GM20431 (cell line): ENCODE data around the gene S100A8.
"Not testable (repeated sequence)": the region's sequence is repeated elsewhere in the genome, so short reads cannot be mapped to it uniquely, and the experiment has no call there.

Source experiments
- in situ Hi-C: fragments of 300-500 bp; cut with MseI, MboI; formaldehyde crosslinking; loops from one replicate; pipeline ENCODE4 v1.15.0; 2020; ENCODE audit warnings: low sequenced_read_pairs; ENCODE audit not compliant: unreplicated experiment

The S100A8 gene

DNA sequence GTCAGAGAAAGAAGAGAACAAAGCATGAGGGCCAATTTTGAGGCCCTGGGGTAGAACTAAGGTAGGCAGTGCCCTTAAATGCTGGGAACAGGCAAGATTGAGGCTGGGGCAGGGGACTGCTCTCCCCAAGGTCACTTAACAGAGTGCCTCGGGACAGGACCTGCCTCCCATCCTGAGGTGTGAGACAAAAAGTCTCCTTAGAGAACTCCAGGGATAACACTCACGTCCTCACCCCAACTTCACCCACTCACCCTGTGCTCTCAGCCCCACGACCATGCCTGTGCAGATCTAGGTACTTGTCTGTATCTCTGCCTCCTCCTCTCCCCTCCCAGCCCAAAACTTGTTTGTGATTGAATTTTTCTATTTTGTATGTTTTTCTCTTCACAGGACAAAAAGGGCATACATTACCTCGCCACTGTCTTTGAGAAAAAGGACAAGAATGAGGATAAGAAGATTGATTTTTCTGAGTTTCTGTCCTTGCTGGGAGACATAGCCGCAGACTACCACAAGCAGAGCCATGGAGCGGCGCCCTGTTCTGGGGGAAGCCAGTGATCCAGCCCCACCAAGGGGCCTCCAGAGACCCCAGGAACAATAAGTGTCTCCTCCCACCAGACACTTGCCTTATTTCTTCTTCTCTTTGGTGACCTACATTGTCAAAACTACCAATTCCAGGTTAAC is 28.0 kb upstream of the S100A8 start:
- in situ Hi-C loops = not testable (repeated sequence)

DNA sequence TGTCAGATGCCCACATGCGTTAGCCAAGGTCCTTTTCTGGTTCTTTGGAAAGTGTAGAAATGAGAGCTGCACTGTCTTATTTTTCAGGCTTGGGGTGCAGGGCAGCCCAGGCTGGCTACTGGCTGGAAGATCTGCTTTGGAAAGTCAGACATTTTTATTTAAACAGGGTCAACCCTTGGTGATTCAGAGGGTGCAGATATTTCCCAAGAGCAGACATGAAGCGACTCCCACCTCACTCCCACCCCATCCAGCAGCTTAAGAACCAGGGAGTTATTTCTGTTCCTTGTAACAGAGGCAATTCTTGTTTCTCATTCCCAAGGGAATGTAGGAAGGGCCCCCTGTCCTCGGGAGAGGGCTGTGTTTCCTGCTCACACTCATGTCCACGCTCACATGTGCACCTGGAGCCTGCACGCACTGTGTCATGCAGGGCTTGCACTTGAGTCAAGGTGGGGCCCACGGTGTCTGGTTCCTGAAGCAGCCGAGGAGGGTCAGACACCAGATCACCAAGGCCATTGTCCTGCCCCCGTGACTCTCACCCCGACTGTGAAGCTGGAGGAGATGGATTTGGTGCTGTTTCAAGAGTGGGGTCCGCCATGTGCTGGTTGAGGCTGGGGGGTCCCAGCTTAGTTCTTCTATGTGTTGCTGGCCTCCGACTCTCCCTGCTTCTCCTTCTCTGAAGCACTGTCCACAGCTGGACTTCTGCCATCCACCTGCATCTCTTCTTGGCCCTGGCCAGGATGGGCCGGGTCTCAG is 26.4 kb upstream of the S100A8 start:
- in situ Hi-C loops = no loop called here

DNA sequence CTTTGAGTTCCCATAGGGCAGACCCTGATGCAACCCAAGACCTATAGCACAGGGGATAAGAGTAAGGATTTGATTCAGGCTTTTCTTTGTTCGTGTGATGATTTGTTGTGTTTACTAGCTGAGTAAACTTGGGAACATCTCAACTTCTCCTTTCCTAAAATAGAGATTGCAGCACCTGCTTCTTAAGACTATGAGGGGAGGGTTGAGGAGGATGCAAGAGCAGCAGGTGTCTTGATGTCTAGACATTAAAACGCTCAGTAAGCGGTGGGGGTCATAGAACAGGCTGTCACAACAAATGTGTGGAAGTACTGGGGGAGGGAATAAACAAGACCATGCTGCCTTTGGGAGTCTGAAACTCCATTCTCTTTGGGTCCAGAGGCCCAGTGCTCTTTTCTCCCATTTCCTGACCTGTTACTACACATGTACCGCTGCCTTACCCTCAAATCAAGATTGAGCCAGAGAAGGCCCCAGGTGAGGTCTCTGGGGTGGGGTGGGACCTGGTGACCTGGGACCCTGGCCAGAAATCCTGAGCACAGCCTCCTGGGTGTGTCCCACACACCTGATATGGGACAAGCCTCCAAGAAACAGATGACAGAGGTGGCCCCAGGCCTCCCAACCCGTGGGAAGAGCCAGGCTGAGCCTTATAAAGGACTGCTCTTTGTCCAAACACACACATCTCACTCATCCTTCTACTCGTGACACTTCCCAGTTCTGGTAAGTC is 25.1 kb upstream of the S100A8 start, which contains the start of gene S100A7A:
Gene S100A7A (plus strand): TSS at position 671 of the 721 bp plus-strand sequence. CDS start 1,563 bp downstream, outside the sequence.
- in situ Hi-C loops = no loop called here

DNA sequence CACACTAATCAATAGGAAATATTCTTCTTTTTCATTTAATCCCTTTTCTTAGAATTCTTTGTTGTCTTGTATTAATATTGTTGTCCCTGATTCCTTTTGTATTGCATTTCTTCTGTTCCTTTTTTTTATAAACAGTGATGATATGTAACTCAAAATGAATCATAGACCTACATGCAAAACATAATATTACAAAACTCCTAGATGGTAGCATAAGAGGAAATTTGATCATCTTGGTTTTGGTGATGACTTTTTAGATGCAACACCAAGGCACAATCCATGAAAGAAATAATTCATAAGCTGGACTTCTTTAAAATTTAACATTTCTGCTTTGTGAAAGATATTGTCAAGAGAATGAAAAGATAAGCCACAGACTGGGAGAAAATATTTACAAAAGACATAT is 23.1 kb upstream of the S100A8 start:
- in situ Hi-C loops = not testable (repeated sequence)

DNA sequence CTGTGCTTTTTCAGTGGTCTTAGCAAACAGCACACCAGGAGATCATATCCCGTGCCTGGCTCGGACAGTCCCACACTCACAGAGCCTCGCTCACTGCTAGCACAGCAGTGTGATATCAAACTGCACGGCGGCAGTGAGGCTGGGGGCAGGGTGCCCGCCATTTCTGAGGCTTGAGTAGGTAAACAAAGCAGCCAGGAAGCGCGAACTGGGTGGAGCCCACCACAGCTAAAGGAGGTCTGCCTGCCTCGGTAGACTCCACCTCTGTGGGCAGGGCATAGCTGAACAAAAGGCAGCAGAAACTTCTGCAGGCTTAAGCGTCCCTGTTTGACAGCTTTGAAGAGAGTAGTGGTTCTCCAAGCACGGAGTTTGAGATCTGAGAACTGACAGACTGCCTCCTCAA is 16.4 kb upstream of the S100A8 start:
- in situ Hi-C loops = not testable (repeated sequence)

DNA sequence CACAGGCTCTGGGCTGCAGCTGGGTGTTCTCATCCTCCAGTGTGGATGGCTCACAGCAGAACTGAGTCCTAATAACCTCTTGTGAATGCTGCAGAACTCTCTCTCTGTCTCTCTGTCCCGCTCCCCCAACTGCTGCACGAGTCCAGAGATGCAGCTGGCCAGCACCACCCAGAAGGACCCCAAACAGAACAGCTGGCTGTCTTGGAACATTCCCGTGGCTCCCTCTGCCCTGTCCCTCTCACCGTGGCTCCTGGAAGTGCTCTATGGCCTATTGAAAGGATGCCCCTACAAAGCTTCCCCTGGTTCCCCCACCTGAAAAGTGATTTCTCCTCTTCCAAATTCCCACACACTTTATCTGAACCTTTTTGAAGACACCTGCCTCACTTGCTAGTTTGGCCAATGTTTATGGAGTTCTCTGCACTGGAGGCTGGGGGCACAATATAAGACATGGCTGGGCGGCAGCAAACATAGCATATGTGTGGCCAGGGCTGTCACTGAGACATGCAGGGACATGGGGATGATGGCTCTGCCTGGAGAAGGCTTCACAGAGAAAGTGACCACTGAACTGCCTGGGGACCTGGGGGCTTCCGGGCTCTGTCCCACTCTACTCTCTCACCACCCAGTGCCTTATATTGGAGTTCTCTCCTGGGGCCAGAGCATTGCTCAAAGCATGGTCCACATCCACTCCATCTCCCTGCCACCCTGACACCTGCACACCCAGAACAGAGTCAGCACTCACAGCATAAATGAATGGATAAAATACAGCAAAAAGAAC is 15.1 kb upstream of the S100A8 start:
- in situ Hi-C loops = not testable (repeated sequence)

DNA sequence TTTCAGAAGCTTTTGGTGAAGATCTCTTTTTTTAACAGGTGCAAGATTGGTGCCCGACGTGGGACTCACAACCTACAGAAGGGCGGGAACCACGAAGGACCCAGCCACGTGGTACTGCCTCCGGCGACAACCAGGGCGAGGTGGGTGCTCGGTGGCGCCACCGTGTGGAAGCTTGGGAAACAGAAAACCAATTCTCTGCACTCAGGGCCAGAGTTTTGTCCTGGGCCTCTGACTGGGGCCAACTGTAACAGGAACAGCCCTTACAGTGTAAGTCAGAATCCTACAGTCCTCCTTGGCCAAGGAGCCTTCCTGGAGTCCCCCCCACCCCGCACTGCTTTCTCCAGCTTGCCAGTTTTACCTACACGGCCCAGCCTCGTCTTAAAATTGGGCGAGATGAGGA is 13.9 kb upstream of the S100A8 start:
- in situ Hi-C loops = no loop called here

DNA sequence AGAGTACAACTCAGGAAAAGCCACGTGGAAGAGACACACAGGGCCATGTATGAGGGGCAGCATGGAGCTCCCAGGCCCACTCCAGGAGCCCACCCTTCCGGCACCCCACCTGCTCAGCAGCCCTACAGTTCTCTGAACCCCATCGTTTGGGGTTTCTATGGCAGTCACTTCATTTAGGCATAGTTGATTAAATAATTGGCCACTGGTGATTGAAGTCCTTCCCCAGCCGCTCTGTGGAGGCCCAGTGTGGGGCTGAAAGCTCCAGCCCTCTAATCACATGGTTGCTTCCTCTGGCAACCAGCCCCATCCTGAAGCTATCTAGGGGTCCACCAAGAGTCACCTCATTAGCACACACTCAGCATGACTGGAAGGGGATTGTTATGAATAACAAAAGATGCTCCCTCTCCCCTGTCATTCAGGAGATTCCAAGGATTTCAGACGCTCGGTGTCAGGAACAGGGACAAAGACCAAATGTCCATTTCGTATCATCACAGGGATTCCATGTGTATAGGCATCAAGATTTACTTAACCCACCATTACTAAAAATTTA is 13.3 kb upstream of the S100A8 start:
- in situ Hi-C loops = no loop called here

DNA sequence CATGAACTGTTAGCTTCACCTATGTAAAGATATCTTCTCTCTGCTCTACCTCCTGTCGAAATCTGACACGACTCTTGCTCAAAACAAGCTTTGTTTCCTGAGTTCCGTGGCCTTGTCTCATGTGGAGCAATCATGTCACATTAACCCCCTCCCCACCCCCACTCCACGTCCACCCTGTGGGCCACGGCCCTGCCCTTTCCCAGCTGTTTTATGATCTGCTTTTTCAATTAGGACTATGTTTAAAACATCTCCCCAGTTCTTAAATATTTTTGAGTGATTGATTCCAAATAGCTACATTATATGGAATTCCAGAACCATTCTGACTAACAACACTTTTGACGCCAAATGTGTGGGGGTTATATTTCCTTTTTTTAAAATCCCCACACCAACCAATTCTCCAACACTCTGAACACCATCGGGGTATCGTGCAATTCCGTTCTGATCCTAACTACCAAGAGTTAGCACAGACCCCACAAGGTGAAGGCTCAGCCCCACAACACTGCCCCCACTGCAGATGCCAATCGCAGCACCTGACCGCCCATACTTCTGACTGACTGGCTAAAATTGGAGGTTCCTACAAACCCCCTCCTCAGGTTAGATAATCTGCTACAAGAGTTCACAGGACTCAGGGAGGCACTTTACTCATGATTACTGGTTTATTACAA is 12.7 kb upstream of the S100A8 start:
- in situ Hi-C loops = no loop called here

DNA sequence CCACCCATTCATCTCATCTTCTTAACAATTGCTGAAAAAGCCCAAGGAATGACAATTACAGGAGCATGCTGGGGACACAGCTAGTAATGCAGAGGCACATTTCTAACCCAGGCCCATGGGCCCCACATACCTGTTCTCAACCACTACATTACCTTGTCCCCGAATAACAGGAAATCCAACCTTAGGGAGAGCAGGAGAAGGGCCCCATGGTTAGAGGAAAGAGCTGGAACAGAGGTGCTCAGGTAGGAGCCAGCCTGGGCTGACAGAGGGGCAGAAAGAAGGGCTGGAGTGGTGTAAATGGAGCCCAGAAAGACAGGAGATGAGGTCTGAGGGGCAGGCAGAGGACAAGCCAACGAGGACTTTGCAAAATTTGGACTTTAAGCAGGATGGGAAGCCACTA is 11.4 kb upstream of the S100A8 start:
- in situ Hi-C loops = no loop called here

DNA sequence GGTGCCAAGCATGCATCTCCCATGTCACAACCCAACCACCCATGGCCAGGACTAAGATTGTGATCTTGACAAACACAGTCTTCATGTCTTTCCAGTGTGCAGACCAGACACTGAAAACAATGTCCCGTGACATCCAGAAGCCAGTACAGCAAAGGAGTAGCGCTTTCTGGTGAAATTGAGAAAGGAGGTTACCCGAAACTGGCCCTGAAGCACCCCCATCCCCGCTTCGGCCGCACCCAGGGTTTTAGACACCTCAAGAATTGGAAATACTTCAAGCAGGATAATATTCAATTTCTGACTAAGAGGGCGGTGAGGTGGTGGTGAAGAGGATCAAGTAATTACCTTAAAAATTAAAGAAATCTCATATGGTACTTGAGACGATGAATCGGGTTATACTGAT is 10.6 kb upstream of the S100A8 start:
- in situ Hi-C loops = no loop called here

DNA sequence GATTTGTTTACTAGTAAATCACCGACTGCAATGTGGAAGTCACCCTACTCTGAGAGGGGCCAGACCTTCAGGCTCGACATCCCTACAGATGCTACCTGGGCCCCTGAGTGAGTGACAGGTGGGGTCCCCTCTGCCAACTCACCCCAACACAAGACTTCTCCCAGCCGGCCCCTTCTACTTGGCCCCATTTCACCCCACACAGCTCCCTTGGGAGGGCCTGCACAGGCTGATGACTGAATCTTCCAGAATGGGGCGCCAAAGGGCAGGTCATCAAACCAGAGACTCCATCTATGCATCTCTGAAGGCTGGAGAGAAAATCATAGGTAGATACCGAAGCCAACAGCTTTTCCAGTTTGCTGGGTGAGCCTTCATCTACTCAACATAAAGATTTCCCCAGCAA is 9.4 kb upstream of the S100A8 start:
- in situ Hi-C loops = no loop called here

DNA sequence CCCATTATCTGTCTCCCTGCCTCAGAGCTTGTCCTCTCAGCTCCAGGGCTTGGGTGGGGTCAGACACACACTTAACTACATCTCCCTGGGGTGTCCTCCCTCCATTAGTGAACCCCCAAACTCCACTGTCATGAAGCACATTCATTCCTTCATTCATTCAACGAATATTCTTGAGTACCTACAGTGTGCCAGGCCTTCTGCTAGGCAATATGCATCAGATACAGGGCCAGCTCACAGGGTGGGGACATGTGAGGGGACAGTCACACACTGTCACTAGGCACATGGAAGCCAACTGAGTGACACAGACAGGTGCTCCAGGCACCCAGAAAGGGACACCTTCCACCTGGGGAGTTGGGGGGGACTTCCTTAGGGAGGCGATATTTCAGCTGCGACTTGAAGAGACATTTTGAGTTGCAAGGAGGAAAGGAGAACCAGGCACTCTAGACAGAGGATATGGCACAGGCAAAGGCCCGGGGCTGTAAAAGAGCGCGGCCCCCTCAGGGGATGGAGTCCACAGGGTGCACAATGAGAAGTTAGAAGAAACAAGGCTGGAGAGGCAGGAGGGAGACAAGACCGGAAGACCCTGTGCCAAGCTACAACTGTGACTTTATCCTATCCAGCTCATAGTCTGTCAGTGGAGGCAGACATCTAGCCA is 8.7 kb upstream of the S100A8 start:
- in situ Hi-C loops = no loop called here

DNA sequence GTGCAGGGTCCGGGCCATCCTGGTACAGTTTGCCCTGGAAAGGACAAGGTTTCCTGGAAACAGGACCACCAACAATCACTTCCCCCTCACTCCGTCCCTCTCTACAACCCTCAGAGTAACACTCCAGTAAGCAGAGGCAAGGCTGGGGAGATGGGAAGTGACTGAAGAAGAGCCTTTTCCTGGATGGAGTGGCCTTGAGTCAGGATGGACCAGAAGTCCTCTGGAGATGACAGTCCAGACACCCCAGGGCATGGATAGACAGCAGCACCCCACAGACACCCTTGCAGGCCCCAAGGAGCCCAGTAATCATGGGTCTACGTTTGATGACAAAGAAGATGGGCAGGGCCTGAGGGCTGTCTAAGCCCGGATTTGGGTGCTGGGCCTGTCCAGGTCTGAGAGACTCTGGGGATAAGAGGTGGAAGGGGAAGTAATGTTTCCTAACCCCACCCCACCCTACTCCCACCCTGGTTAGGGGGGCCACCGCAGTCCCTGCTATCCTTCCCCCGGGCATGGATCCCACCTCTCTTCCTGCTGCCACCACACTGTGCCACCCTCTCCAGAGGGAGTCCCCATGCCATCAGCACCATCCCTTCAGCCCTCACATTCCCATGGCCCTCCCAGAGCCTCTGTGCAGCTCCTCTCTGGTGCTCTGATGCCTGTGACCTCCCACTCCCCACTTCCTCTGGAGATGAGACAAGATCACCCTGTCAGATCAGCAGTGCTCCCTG is 7.2 kb upstream of the S100A8 start:
- in situ Hi-C loops = no loop called here

DNA sequence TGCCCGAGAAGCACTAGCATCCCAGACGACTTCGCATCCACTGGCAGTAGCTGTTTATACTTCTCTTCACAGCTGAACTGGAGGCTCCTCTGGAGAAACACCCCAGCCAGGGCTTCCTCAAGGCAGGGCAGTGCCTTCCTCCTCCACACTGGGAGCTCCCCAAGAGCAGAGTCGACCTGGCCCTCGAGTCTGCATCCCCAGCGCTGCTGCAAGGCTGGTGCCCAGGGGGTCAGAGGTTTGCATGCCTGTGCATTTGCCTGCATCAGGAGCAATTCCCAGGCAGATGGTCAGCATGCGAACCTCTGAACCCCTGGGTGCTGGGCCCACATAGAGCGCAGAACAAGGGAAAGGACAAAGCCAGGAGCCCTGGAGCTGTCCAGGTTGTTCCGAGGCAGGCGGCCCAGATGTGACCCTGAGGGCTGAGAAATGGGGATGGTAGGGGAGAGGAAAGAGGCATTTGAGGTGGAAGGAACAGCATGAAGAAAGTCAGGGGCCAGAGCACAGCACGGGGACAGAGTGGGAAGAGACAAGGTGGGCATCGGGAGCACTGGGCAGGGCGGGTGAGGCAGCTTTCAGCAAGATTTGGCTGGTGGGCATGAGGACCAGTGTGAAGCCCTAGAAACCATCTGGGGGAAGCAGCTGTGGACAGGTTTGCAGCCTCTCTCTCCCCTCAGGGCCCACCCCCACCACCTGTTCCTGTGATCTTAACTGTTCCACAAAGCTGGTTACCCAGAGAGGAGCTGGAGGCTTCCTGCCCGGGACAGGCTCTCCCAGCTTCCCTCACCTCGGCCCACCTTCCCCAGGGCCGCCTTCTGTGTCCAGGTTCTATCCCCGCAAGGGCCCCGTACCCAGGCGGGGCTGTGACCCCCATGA is 6.4 kb upstream of the S100A8 start:
- in situ Hi-C loops = no loop called here

DNA sequence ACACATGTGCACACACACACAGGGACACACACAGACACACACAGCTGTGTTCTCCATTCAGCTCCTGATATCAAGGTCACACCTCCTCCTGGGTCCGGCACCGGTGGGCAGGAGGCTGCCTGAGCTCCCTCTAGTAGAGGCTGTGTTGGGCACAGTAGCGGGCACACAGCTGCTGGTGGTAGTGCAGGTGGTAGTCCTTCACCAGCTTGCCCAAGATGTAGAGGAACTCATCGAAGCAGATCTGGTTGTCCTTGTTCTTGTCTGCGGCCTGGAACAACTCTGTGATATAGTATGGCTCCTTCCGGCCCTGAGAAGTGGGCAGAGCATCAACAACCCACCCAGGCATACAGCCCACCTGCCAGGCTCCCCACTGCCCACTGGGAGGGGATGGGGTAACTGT is 5.6 kb upstream of the S100A8 start:
- in situ Hi-C loops = no loop called here

DNA sequence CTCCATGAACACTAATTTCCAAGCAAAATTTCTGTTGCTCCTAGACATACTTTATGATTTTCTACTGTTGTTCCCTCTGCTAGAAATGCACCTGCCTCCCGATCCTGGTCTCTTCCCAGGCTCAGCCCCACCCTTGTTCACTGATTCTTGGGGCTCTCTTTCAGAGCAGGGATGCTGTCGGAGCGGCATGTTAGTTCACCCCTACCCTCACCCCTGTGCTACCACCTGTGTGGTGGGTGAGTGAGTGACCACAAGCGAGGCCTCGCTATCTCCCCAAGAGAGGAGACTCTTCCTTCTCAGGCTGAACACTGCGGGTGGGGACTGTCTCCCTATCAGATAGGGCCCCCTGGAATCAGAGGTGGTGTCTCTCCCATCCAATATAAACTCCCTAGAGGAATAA is 4.9 kb upstream of the S100A8 start:
- in situ Hi-C loops = no loop called here
